NCI-H2029 treated with DMSO at 0.1 percent for 48 hours (cell line): ENCODE results near the gene RTL10.

Experiments used
- DNase-seq: peaks from one replicate; lab custom pipeline; 2025; lab: John Stamatoyannopoulos, UW

RTL10 gene

GRCh38 chr22:19823191-19823901 is 31.3 kb downstream of the RTL10 start:
- no peak for DNase-seq

- DNase-seq, result no peak
Measured at GRCh38 chr22:19822301-19823117, 32.2 kb downstream of the RTL10 start.

GRCh38 chr22:19821523-19822300 is 33.0 kb downstream of the RTL10 start:
- no peak for DNase-seq

- no peak for DNase-seq
Measured at GRCh38 chr22:19820880-19821522, 33.7 kb downstream of the RTL10 start.

GRCh38 chr22:19819911-19820879 is 34.5 kb downstream of the RTL10 start:
- no peak for DNase-seq

GRCh38 chr22:19819208-19819910 is 35.3 kb downstream of the RTL10 start:
- no peak for DNase-seq

- DNase-seq, result no peak
Measured at GRCh38 chr22:19818324-19819207, 36.1 kb downstream of the RTL10 start.

GRCh38 chr22:19816372-19817119 is 38.1 kb downstream of the RTL10 start:
- DNase-seq, result no peak

GRCh38 chr22:19815823-19816290 is 38.8 kb downstream of the RTL10 start:
- no peak for DNase-seq

GRCh38 chr22:19815093-19815822 is 39.4 kb downstream of the RTL10 start:
- no peak for DNase-seq

GRCh38 chr22:19814428-19814827 is 40.2 kb downstream of the RTL10 start:
- DNase-seq, result no peak

GRCh38 chr22:19812910-19813309 is 41.8 kb downstream of the RTL10 start:
- DNase-seq, result no peak

- no peak for DNase-seq
Measured at GRCh38 chr22:19811811-19812771, 42.6 kb downstream of the RTL10 start.

- no peak for DNase-seq
Measured at GRCh38 chr22:19811211-19811621, 43.5 kb downstream of the RTL10 start.

- DNase-seq, result no peak
Measured at GRCh38 chr22:19810381-19811201, 44.1 kb downstream of the RTL10 start.

GRCh38 chr22:19809741-19810140 is 44.9 kb downstream of the RTL10 start:
- DNase-seq, result no peak
